A549 (cell line): Measurements from ENCODE around the gene SHISAL1. TPM values are rescaled to one million over a fixed set of nuclear protein-coding genes. Genes with fewer than 3 reads are reported as not detected.
A peak's percentile ranks its signal among the peaks of the same experiment; 100 is the strongest.

Experiments used
- CBX2 ChIP-seq: fragments of 200-600 bp; sonication (generic); IDR thresholded peaks from 2 replicates; pipeline ENCODE4 v1.6.1; 2016; ENCODE audit warnings: low read depth, mild to moderate bottlenecking, borderline replicate concordance
- CBX8 ChIP-seq: fragments of 200-600 bp; sonication (generic); IDR thresholded peaks from 2 replicates; pipeline ENCODE4 v1.6.1; 2016
- EHF ChIP-seq: fragments of 250-450 bp; sonication (Bioruptor Pico); IDR thresholded peaks from 2 replicates; pipeline ENCODE4 v1.5.0; 2020; ENCODE audit warnings: mild to moderate bottlenecking
- EP300 ChIP-seq, 2 experiments: fragments of >200 bp; sonication (Bioruptor Twin); formaldehyde crosslinking; IDR thresholded peaks; 2 replicates in 1 of 2; 3 replicates in 1 of 2; pipeline ENCODE4 v1.6.1; 2016 to 2017
- ESRRA ChIP-seq: fragments of 150-350 bp; IDR thresholded peaks from 2 replicates; pipeline ENCODE4 v1.6.1; 2014; ENCODE audit warnings: mild to moderate bottlenecking, low read length, borderline replicate concordance
- FOSL2 ChIP-seq, 2 experiments: fragments of 450-650 bp in 1 of 2; fragments of >200 bp in 1 of 2; sonication (Bioruptor Twin) in 1 of 2; formaldehyde crosslinking; IDR thresholded peaks; 2 replicates each; pipeline versions ENCODE4 v1.5.0 to v1.6.1; 2016 to 2020; ENCODE audit warnings: mild to moderate bottlenecking in 1 of 2, moderate library complexity in 1 of 2
- FOXS1 ChIP-seq: fragments of 250-450 bp; sonication (Bioruptor Pico); IDR thresholded peaks from 2 replicates; pipeline ENCODE4 v1.5.0; 2020; ENCODE audit warnings: mild to moderate bottlenecking, moderate library complexity
- HDAC2 ChIP-seq: fragments of 200-600 bp; sonication (generic); IDR thresholded peaks from 2 replicates; pipeline ENCODE4 v1.6.1; 2016
- HEYL ChIP-seq: fragments of 250-450 bp; sonication (Bioruptor Pico); IDR thresholded peaks from 2 replicates; pipeline ENCODE4 v1.8.0; 2021; ENCODE audit warnings: mild to moderate bottlenecking, moderate library complexity
- HOXA7 ChIP-seq: fragments of 250-450 bp; sonication (Bioruptor Pico); IDR thresholded peaks from 2 replicates; pipeline ENCODE4 v1.5.0; 2020; ENCODE audit warnings: mild to moderate bottlenecking, moderate library complexity
- HOXB13 ChIP-seq: fragments of 250-450 bp; sonication (Bioruptor Pico); IDR thresholded peaks from 2 replicates; pipeline ENCODE4 v1.5.0; 2020; ENCODE audit warnings: low read depth, mild to moderate bottlenecking, moderate library complexity
- HOXB5 ChIP-seq: fragments of 250-450 bp; sonication (Bioruptor Pico); IDR thresholded peaks from 2 replicates; pipeline ENCODE4 v1.5.0; 2020; ENCODE audit warnings: mild to moderate bottlenecking, moderate library complexity
- JUN ChIP-seq, 2 experiments: fragments of >200 bp; sonication (Bioruptor Twin); formaldehyde crosslinking; IDR thresholded peaks; 2 replicates in 1 of 2; 3 replicates in 1 of 2; pipeline ENCODE4 v1.6.1; 2016 to 2017
- JUNB ChIP-seq: fragments of >200 bp; sonication (Bioruptor Twin); formaldehyde crosslinking; IDR thresholded peaks from 2 replicates; pipeline ENCODE4 v1.6.1; 2016
- KDM1A ChIP-seq: fragments of 200-600 bp; sonication (generic); IDR thresholded peaks from 2 replicates; pipeline ENCODE4 v1.6.1; 2016; ENCODE audit warnings: low read depth, mild to moderate bottlenecking
- KDM5A ChIP-seq: fragments of 200-600 bp; sonication (generic); IDR thresholded peaks from 2 replicates; pipeline ENCODE4 v1.6.1; 2016; ENCODE audit warnings: antibody characterized with exemption, mild to moderate bottlenecking
- POLR2A ChIP-seq: IDR thresholded peaks from 2 replicates; pipeline ENCODE4 v1.6.1; 2012; ENCODE audit warnings: mild to moderate bottlenecking, low read length
- POLR2AphosphoS2 ChIP-seq: conservative IDR thresholded peaks from 2 replicates; pipeline ENCODE4 v1.6.1; 2012; ENCODE audit warnings: low read length, improper control_type of control experiment, inconsistent platforms
- RARB ChIP-seq: fragments of 250-450 bp; sonication (Bioruptor Pico); IDR thresholded peaks from 2 replicates; pipeline ENCODE4 v1.8.0; 2021; ENCODE audit warnings: mild to moderate bottlenecking, moderate library complexity
- RFX5 ChIP-seq: fragments of 450-650 bp; IDR thresholded peaks from 2 replicates; pipeline ENCODE4 v1.7.1; 2014; ENCODE audit warnings: antibody characterized with exemption, mild to moderate bottlenecking, moderate library complexity
- SMC3 ChIP-seq: fragments of >200 bp; sonication (Bioruptor Twin); formaldehyde crosslinking; IDR thresholded peaks from 3 replicates; pipeline ENCODE4 v1.6.1; 2018; ENCODE audit warnings: inconsistent platforms
- SREBF2 ChIP-seq: fragments of 450-650 bp; IDR thresholded peaks from 2 replicates; pipeline ENCODE4 v1.6.1; 2014; ENCODE audit warnings: mild to moderate bottlenecking, moderate library complexity
- TFCP2L1 ChIP-seq: fragments of 250-450 bp; sonication (Bioruptor Pico); IDR thresholded peaks from 2 replicates; pipeline ENCODE4 v1.5.0; 2021; ENCODE audit warnings: mild to moderate bottlenecking
- TP53 ChIP-seq: fragments of 250-450 bp; sonication (Bioruptor Pico); IDR thresholded peaks from 2 replicates; pipeline ENCODE4 v1.5.0; 2021; ENCODE audit warnings: mild to moderate bottlenecking, moderate library complexity
- ZFP36 ChIP-seq: fragments of 450-650 bp; IDR thresholded peaks from 2 replicates; pipeline ENCODE4 v1.6.1; 2014; ENCODE audit warnings: borderline replicate concordance; ENCODE audit not compliant: partially characterized antibody
- ZSCAN20 ChIP-seq: fragments of 250-450 bp; sonication (Bioruptor Pico); IDR thresholded peaks from 2 replicates; pipeline ENCODE4 v1.8.0; 2022; ENCODE audit warnings: mild to moderate bottlenecking, moderate library complexity
- polyA plus RNA-seq, 4 experiments: library from polyadenylated mRNA; depleted of rRNA in 3 of 4; stranded (reverse); fragments of >200 nt; fragmentation: RNase III in 1 of 4; extraction: RNeasy Plus Mini Kit Qiagen cat#74134 plus additional on column Dnase treatment in 1 of 4; gene quantifications; 2 replicates in 3 of 4; 3 replicates in 1 of 4; pipeline ENCODE4 v1.2.3, GENCODE V29; 2011 to 2017
- TF ChIP-seq, protein P1 (sequence below): fragments of 150-350 bp; IDR thresholded peaks from 2 replicates; pipeline ENCODE4 v1.6.1; 2014; ENCODE audit warnings: low read depth, mild to moderate bottlenecking, low read length
- TF ChIP-seq, protein P2 (sequence below): IDR thresholded peaks from 2 replicates; pipeline ENCODE4 v1.6.1; 2012
- TF ChIP-seq, protein P3 (sequence below): fragments of 250-450 bp; sonication (Bioruptor Pico); IDR thresholded peaks from 2 replicates; pipeline ENCODE4 v1.5.0; 2021; ENCODE audit warnings: mild to moderate bottlenecking, moderate library complexity, borderline replicate concordance
- TF ChIP-seq, protein P4 (sequence below): fragments of >200 bp; sonication (Bioruptor Twin); formaldehyde crosslinking; IDR thresholded peaks from 3 replicates; pipeline ENCODE4 v1.6.1; 2016
- TF ChIP-seq, protein P5 (sequence below): fragments of 450-650 bp; IDR thresholded peaks from 2 replicates; pipeline ENCODE4 v1.6.1; 2014; ENCODE audit warnings: antibody characterized with exemption
- TF ChIP-seq, protein P6 (sequence below): IDR thresholded peaks from 2 replicates; pipeline ENCODE4 v1.6.1; 2012; ENCODE audit warnings: low read depth, borderline replicate concordance
- TF ChIP-seq, protein P7 (sequence below): fragments of >200 bp; sonication (Bioruptor Twin); formaldehyde crosslinking; IDR thresholded peaks from 3 replicates; pipeline ENCODE4 v1.5.1; 2016
- TF ChIP-seq, protein P8 (sequence below): fragments of 250-450 bp; sonication (Bioruptor Pico); IDR thresholded peaks from 2 replicates; pipeline ENCODE4 v1.5.0; 2020; ENCODE audit warnings: low read depth, mild to moderate bottlenecking, moderate library complexity

The SHISAL1 gene
- polyA plus RNA-seq, 2 of the 4 experiments (the other 2 are of a cell fraction): 0.61 to 1.9 TPM

DNA sequence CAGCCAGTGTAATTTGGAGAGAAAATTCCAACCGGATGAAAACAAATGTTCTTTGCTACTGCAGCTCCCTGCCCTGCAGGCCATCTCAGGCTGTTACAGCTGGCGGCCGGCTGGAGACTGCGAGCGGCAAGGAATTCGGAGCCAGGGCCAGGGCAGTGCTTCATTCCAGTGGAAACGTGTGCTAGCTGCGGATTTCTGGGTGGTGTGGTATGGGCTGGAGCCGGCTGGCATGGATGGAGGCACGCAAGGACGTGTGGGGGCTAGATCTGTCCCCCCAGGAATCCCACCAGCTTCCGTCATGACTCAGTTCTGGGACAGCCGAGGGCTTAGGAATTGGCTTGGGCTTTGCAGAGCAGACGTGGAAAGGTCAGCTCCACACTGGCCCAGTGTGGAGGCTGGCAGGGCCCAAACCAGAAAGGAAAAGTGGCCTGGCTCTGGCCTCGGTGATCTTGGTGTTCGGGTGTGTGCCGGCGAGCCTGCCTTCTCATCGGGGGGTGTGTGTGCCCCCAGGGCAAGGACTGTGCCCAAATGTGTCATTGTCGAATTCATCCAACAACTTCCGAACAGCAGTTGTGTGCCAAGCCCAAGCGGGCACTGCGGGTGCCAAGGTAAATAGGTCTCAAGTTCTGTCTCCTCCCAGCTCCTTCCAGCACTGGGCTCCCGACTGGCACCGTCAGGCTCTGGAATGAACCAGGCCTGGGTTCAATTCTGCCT, 48.1 kb upstream of the SHISAL1 start (continued):
- TF ChIP-seq, protein P1, sequence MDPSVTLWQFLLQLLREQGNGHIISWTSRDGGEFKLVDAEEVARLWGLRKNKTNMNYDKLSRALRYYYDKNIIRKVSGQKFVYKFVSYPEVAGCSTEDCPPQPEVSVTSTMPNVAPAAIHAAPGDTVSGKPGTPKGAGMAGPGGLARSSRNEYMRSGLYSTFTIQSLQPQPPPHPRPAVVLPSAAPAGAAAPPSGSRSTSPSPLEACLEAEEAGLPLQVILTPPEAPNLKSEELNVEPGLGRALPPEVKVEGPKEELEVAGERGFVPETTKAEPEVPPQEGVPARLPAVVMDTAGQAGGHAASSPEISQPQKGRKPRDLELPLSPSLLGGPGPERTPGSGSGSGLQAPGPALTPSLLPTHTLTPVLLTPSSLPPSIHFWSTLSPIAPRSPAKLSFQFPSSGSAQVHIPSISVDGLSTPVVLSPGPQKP: no peak
- TF ChIP-seq HOXB13 (CRISPR knock-in tag) (no peak), TP53 (CRISPR knock-in tag) (no peak), TFCP2L1 (CRISPR knock-in tag) (no peak), KDM5A (no peak), HOXB5 (CRISPR knock-in tag) (no peak), ESRRA (no peak), ZFP36 (no peak), HEYL (CRISPR knock-in tag) (no peak), SREBF2 (no peak), FOXS1 (CRISPR knock-in tag) (peak; percentile 86; the same call in 1 of the 2 replicates), HDAC2 (no peak), RFX5 (no peak), JUN (IDR thresholded peaks at IDR 0.05) (peak; percentile 18 to 72; a peak in 4 of 5 replicates), HOXA7 (CRISPR knock-in tag) (no peak), CBX2 (no peak), POLR2A (no peak), ZSCAN20 (CRISPR knock-in tag) (no peak), FOSL2 (IDR thresholded peaks at IDR 0.05) (peak; percentile 39; the same call in 1 of the 2 replicates), FOSL2 (CRISPR knock-in tag; IDR thresholded peaks at IDR 0.05) (peak; percentile 62; the same call in 1 of the 2 replicates), SMC3 (peak; percentile 40), JUNB (peak; percentile 73), RARB (CRISPR knock-in tag) (no peak), KDM1A (no peak), EP300 (IDR thresholded peaks at IDR 0.05) (peak; percentile 57 to 75; a peak in 2 of 5 replicates), POLR2AphosphoS2 (no peak), CBX8 (no peak), EHF (CRISPR knock-in tag) (no peak)
- TF ChIP-seq, protein P2, sequence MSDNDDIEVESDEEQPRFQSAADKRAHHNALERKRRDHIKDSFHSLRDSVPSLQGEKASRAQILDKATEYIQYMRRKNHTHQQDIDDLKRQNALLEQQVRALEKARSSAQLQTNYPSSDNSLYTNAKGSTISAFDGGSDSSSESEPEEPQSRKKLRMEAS: peak; percentile 79
- TF ChIP-seq, protein P3, sequence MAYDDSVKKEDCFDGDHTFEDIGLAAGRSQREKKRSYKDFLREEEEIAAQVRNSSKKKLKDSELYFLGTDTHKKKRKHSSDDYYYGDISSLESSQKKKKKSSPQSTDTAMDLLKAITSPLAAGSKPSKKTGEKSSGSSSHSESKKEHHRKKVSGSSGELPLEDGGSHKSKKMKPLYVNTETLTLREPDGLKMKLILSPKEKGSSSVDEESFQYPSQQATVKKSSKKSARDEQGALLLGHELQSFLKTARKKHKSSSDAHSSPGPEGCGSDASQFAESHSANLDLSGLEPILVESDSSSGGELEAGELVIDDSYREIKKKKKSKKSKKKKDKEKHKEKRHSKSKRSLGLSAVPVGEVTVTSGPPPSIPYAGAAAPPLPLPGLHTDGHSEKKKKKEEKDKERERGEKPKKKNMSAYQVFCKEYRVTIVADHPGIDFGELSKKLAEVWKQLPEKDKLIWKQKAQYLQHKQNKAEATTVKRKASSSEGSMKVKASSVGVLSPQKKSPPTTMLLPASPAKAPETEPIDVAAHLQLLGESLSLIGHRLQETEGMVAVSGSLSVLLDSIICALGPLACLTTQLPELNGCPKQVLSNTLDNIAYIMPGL (CRISPR knock-in tag): no peak
- TF ChIP-seq, protein P4, sequence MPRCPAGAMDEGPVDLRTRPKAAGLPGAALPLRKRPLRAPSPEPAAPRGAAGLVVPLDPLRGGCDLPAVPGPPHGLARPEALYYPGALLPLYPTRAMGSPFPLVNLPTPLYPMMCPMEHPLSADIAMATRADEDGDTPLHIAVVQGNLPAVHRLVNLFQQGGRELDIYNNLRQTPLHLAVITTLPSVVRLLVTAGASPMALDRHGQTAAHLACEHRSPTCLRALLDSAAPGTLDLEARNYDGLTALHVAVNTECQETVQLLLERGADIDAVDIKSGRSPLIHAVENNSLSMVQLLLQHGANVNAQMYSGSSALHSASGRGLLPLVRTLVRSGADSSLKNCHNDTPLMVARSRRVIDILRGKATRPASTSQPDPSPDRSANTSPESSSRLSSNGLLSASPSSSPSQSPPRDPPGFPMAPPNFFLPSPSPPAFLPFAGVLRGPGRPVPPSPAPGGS: 0 out of 3 replicates have a peak, but pooled peaks have one; percentile 38
- TF ChIP-seq, protein P5, sequence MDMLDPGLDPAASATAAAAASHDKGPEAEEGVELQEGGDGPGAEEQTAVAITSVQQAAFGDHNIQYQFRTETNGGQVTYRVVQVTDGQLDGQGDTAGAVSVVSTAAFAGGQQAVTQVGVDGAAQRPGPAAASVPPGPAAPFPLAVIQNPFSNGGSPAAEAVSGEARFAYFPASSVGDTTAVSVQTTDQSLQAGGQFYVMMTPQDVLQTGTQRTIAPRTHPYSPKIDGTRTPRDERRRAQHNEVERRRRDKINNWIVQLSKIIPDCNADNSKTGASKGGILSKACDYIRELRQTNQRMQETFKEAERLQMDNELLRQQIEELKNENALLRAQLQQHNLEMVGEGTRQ: no peak
- TF ChIP-seq, protein P6, sequence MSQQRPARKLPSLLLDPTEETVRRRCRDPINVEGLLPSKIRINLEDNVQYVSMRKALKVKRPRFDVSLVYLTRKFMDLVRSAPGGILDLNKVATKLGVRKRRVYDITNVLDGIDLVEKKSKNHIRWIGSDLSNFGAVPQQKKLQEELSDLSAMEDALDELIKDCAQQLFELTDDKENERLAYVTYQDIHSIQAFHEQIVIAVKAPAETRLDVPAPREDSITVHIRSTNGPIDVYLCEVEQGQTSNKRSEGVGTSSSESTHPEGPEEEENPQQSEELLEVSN: no peak
- TF ChIP-seq, protein P7, sequence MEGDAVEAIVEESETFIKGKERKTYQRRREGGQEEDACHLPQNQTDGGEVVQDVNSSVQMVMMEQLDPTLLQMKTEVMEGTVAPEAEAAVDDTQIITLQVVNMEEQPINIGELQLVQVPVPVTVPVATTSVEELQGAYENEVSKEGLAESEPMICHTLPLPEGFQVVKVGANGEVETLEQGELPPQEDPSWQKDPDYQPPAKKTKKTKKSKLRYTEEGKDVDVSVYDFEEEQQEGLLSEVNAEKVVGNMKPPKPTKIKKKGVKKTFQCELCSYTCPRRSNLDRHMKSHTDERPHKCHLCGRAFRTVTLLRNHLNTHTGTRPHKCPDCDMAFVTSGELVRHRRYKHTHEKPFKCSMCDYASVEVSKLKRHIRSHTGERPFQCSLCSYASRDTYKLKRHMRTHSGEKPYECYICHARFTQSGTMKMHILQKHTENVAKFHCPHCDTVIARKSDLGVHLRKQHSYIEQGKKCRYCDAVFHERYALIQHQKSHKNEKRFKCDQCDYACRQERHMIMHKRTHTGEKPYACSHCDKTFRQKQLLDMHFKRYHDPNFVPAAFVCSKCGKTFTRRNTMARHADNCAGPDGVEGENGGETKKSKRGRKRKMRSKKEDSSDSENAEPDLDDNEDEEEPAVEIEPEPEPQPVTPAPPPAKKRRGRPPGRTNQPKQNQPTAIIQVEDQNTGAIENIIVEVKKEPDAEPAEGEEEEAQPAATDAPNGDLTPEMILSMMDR: no peak
- TF ChIP-seq, protein P8, sequence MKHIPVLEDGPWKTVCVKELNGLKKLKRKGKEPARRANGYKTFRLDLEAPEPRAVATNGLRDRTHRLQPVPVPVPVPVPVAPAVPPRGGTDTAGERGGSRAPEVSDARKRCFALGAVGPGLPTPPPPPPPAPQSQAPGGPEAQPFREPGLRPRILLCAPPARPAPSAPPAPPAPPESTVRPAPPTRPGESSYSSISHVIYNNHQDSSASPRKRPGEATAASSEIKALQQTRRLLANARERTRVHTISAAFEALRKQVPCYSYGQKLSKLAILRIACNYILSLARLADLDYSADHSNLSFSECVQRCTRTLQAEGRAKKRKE (CRISPR knock-in tag): no peak
